Caco-2 (cell line): Measurements from ENCODE around the gene SPSB4. TPM values are rescaled to one million over a fixed set of nuclear protein-coding genes. Genes with fewer than 3 reads are reported as not detected.

Experiments
- BruUV-seq: library from RNA; stranded (reverse); fragments of 400-500 nt; replicated peaks from 2 replicates; lab custom pipeline; 2021; lab: Mats Ljungman, UMichigan
- CTCF ChIA-PET: fragments of 300-600 bp; sonication (Branson Sonifier 250); formaldehyde crosslinking; loops from one replicate; lab custom pipeline; 2022; ENCODE audit warnings: antibody characterized with exemption; lab: Charles Lee
- POLR2A ChIA-PET: fragments of 300-600 bp; sonication (Branson Sonifier 250); formaldehyde crosslinking; loops from one replicate; lab custom pipeline; 2022; ENCODE audit warnings: antibody characterized with exemption; lab: Charles Lee
- DNase-seq, 2 experiments: peaks; one replicate each; pipeline versions ENCODE4 v3.0.0 to v3.0.0-alpha.2; 2020 to 2022
- H3K27me3 ChIP-seq: replicated peaks from 2 replicates; pipeline ENCODE4 v1.6.0; 2011; ENCODE audit warnings: low read length; ENCODE audit not compliant: control insufficient read depth, insufficient read depth
- H3K36me3 ChIP-seq: 2 replicates; pipeline ENCODE4 v1.5.1; 2011; ENCODE audit warnings: low read length; ENCODE audit not compliant: control insufficient read depth, insufficient read depth
- H3K4me1 ChIP-seq: fragments of 250-450 bp; sonication (Bioruptor Pico); 2 replicates; pipeline ENCODE4 v1.5.1; 2020; ENCODE audit warnings: mild to moderate bottlenecking
- H3K4me3 ChIP-seq: 2 replicates; pipeline ENCODE4 v1.5.1; 2011; ENCODE audit warnings: low read depth, mild to moderate bottlenecking, control low read depth, low read length
- H3K9me3 ChIP-seq: fragments of 250-450 bp; sonication (Bioruptor Pico); 2 replicates; pipeline ENCODE4 v1.5.1; 2020; ENCODE audit warnings: mild to moderate bottlenecking, moderate library complexity
- H3K27ac Mint-ChIP-seq: one replicate; pipeline ENCODE4 v1.8.0; 2022; ENCODE audit warnings: mixed read lengths; ENCODE audit not compliant: unreplicated experiment
- H3K27me3 Mint-ChIP-seq: one replicate; pipeline ENCODE4 v1.8.0; 2022; ENCODE audit warnings: mixed read lengths; ENCODE audit not compliant: insufficient read depth, unreplicated experiment
- H3K36me3 Mint-ChIP-seq: one replicate; pipeline ENCODE4 v1.8.0; 2022; ENCODE audit warnings: mild to moderate bottlenecking, mixed read lengths; ENCODE audit not compliant: insufficient read depth, unreplicated experiment
- H3K4me1 Mint-ChIP-seq: one replicate; pipeline ENCODE4 v1.8.0; 2022; ENCODE audit warnings: low read depth, mixed read lengths; ENCODE audit not compliant: unreplicated experiment
- H3K4me3 Mint-ChIP-seq: one replicate; pipeline ENCODE4 v1.8.0; 2022; ENCODE audit warnings: mild to moderate bottlenecking, moderate library complexity, mixed read lengths; ENCODE audit not compliant: unreplicated experiment
- H3K9me3 Mint-ChIP-seq: one replicate; pipeline ENCODE4 v1.8.0; 2022; ENCODE audit warnings: mixed read lengths; ENCODE audit not compliant: unreplicated experiment
- intact Hi-C: fragments of 100-400 bp; cut with micrococcal nuclease; formaldehyde crosslinking; loops from one replicate; pipeline ENCODE4 v1.10.0; 2022; ENCODE audit not compliant: unreplicated experiment
- total RNA-seq: library from RNA; stranded (reverse); gene quantifications from 2 replicates; pipeline ENCODE4 v1.2.3, GENCODE V29; 2022
- TF ChIP-seq, protein P1 (sequence below), 2 experiments: fragments of 200-600 bp in 1 of 2; IDR thresholded peaks; 1 replicate in 1 of 2; 2 replicates in 1 of 2; pipeline versions ENCODE4 v1.5.1 to v1.8.0; 2011 to 2022; ENCODE audit warnings: antibody characterized with exemption in 1 of 2, control low read depth in 1 of 2, inconsistent platforms in 1 of 2, low read depth in 1 of 2, low read length in 1 of 2, mild to moderate bottlenecking in 1 of 2, moderate library complexity in 1 of 2; ENCODE audit not compliant: insufficient read depth in 1 of 2, severe bottlenecking in 1 of 2, unreplicated experiment in 1 of 2

SPSB4 gene
- total RNA-seq, 1 experiment from 2014 or later, result not detected

GRCh38 chr3:141039589-141039988, 11.6 kb upstream of the SPSB4 start:
- H3K4me3 Mint-ChIP-seq, result no peak overlapping the region
- Histone ChIP-seq H3K27me3 (no peaks in the 10 kb centered on the region; the same call in 1 of the 2 replicates), H3K4me3 (no peak overlapping the region), H3K36me3 (no peaks in the 10 kb centered on the region), H3K9me3 (peaks cover 5% of the 10 kb centered on the region), H3K4me1 (no peaks in the 10 kb centered on the region)
- no peak for DNase-seq
- H3K27me3 Mint-ChIP-seq, result peaks cover 7% of the 10 kb centered on the region
- no peaks in the 10 kb centered on the region for H3K4me1 Mint-ChIP-seq
- no TSS peak for BruUV-seq
- no peaks in the 10 kb centered on the region for H3K36me3 Mint-ChIP-seq
- intact Hi-C loops, result no loop called here
- H3K27ac Mint-ChIP-seq, result no peak overlapping the region
- ChIA-PET POLR2A (no interaction called here), CTCF (no interaction called here)
- H3K9me3 Mint-ChIP-seq, result no peaks in the 10 kb centered on the region
- TF ChIP-seq, protein P1, sequence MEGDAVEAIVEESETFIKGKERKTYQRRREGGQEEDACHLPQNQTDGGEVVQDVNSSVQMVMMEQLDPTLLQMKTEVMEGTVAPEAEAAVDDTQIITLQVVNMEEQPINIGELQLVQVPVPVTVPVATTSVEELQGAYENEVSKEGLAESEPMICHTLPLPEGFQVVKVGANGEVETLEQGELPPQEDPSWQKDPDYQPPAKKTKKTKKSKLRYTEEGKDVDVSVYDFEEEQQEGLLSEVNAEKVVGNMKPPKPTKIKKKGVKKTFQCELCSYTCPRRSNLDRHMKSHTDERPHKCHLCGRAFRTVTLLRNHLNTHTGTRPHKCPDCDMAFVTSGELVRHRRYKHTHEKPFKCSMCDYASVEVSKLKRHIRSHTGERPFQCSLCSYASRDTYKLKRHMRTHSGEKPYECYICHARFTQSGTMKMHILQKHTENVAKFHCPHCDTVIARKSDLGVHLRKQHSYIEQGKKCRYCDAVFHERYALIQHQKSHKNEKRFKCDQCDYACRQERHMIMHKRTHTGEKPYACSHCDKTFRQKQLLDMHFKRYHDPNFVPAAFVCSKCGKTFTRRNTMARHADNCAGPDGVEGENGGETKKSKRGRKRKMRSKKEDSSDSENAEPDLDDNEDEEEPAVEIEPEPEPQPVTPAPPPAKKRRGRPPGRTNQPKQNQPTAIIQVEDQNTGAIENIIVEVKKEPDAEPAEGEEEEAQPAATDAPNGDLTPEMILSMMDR (IDR thresholded peaks at IDR 0.05; ENCODE audit: insufficient read depth in 1 of 2, low read depth in 1 of 2, low read length in 1 of 2, severe bottlenecking in 1 of 2, unreplicated experiment in 1 of 2), result no peak

- DNase-seq, result no peak
- H3K4me1 ChIP-seq, result no peaks in the 10 kb centered on the region
- Mint-ChIP-seq H3K9me3 (no peaks in the 10 kb centered on the region), H3K4me1 (no peaks in the 10 kb centered on the region), H3K27me3 (no peaks in the 10 kb centered on the region), H3K4me3 (no peak overlapping the region), H3K36me3 (no peaks in the 10 kb centered on the region), H3K27ac (no peak overlapping the region)
- H3K9me3 ChIP-seq, result peaks cover 5% of the 10 kb centered on the region
- BruUV-seq, result no TSS peak
- intact Hi-C loops, result no loop called here
- no peaks in the 10 kb centered on the region for H3K36me3 ChIP-seq
- ChIA-PET POLR2A (no interaction called here), CTCF (no interaction called here)
- no peak overlapping the region for H3K4me3 ChIP-seq
- no peaks in the 10 kb centered on the region for H3K27me3 ChIP-seq
- TF ChIP-seq, protein P1 (IDR thresholded peaks at IDR 0.05; ENCODE audit: insufficient read depth in 1 of 2, low read depth in 1 of 2, low read length in 1 of 2, severe bottlenecking in 1 of 2, unreplicated experiment in 1 of 2), result no peak
Measured at GRCh38 chr3:141044695-141045641, 6.2 kb upstream of the SPSB4 start.

DNA sequence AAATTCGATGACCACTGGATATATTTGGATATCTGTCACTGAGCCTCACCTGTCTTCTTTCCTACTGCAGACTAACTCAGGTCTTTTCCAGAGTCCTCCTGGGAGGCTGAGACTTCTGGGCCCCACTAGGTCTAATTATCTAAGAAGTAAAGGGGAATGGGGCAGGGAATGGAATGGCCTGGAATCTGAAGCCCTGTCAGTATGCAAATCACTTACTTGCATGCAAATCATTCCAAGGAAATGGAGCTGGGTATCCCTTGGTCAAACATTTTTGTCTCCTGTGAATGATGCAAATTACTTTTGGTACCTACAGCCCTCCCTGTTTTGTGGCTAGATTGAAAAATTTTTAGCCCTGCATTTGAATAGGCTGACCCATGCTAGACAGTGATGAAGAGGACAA, 5.3 kb upstream of the SPSB4 start:
- no peak for DNase-seq
- no peaks in the 10 kb centered on the region for H3K36me3 Mint-ChIP-seq
- TF ChIP-seq, protein P1 (IDR thresholded peaks at IDR 0.05; ENCODE audit: insufficient read depth in 1 of 2, low read depth in 1 of 2, low read length in 1 of 2, severe bottlenecking in 1 of 2, unreplicated experiment in 1 of 2), result no peak
- H3K27ac Mint-ChIP-seq, result no peak overlapping the region
- Histone ChIP-seq H3K4me3 (no peak overlapping the region), H3K4me1 (no peaks in the 10 kb centered on the region), H3K36me3 (no peaks in the 10 kb centered on the region), H3K27me3 (no peaks in the 10 kb centered on the region), H3K9me3 (peaks cover 5% of the 10 kb centered on the region)
- CTCF ChIA-PET, result no interaction called here
- BruUV-seq, result no TSS peak
- no peaks in the 10 kb centered on the region for H3K9me3 Mint-ChIP-seq
- H3K4me3 Mint-ChIP-seq, result no peak overlapping the region
- H3K4me1 Mint-ChIP-seq, result no peaks in the 10 kb centered on the region
- intact Hi-C loops, result no loop called here
- POLR2A ChIA-PET, result no interaction called here
- H3K27me3 Mint-ChIP-seq, result no peaks in the 10 kb centered on the region
